Astrocyte of the hippocampus (primary cell): ENCODE measurements around the gene TBP.
"Not testable (repeated sequence)": the region's sequence is repeated elsewhere in the genome, so short reads cannot be mapped to it uniquely, and the experiment has no call there.

Source experiments
- DNase-seq: peaks from one replicate; pipeline ENCODE4 v3.0.0; 2011; ENCODE audit warnings: low read depth, low spot score

The TBP gene

DNA sequence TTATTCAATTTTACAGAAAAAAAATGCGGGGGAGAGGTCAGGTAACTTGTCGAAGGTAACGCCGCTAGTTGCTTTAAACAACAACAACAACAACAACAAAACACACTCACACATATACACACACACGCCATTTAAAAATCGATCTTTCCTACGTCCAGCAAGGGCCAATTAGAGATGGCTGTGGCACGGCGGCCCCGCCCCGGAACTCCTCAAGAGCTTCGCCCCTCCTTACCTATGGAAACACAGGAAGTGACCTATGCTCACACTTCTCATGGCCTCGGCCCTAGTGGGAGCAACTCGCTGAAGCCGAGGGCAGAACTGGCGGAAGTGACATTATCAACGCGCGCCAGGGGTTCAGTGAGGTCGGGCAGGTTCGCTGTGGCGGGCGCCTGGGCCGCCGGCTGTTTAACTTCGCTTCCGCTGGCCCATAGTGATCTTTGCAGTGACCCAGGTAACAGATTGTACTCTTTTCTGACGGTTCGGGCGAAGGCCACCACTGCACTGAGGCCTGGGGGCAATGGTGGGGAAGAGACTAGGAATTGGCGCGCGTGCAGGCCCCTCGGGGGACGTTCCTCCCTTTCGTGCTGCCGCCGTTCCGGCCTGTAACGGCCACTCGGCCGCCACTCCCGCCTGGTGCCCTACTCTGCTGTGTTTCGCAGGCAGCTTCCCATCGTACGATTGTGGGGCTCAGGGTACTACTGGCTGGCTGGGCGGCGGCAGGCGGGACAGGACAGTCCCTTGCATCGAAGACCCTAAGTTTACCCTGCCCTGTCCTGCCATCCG is at the start of gene TBP:
TSS of gene TBP (plus strand) at position 357 of the 783 bp plus-strand sequence. CDS start 2,661 bp downstream, outside the sequence.
- DNase-seq, result peak; percentile 99

DNA sequence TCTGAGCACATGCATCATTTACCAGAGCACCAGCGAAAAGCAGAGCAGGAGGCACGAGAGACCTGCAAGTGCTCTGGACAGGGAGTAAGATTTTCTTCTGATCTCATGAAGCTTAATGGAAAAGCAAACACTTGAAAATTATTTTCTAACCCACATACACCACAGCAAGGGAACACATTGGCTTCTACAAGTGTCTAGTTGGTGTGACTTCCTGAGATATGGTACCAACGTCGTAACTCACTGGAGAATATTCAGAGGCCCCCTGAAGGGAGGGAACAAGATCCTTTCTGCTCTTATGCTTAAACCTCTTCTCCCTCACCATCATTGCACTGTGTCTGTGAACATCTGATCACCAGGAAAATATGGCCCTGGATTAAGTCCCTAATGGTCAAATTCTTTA is 49.7 kb upstream of the TBP start:
- no peak for DNase-seq

DNA sequence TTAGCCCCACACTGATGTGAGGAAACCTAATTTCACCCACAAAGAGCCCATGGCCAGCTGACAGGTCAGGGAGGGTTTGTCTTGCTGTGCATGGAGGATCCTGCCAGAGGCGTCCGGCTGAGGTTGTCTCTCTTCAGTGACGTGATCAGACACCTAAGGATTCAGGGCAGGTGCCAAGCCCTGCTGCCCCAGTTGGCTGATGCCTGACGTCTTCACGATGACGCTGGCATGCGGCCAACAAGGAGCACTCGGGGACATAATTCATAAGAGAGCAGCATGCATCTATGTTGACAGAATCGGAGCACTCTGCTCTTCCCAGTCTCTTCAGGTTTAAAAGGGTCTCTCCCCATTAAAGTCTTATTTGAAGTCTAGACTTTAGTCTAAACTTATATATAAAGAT is 48.9 kb upstream of the TBP start:
- no peak for DNase-seq

DNA sequence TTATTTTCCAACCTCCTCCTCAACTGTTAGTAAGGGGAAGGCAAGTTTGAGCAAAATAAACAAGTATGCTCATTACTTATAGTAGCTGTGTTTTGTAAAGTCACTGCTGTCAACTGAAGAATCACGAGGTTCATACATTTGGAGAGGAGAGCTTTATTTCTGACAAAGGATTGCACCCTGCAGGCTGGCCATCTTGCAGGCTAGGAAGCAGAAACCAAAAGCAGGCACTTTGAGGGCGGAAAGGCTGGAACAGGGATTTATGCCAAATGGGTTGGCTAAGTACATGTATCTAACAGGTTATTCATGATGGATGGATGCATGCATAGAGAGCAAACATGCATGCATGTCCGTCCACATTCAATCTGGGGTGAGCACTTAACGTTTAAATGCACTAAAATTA is 47.7 kb upstream of the TBP start:
- DNase-seq, result no peak

DNA sequence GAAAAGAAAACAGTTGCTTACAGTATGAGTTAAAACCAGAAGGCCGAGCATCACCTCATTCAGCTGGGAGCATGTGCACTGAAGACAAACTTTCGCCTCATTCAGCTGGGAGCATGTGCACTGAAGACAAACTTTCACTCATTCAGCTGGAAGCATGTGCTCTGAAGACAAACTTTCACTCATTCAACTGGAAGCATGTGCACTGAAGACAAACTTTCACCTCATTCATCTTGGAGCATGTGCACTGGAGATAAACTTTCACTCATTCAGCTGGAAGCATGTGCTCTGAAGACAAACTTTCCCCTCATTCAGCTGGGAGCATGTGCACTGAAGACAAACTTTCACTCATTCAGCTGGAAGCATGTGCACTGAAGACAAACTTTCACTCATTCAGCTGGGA is 46.4 kb upstream of the TBP start:
- not testable (repeated sequence) for DNase-seq

DNA sequence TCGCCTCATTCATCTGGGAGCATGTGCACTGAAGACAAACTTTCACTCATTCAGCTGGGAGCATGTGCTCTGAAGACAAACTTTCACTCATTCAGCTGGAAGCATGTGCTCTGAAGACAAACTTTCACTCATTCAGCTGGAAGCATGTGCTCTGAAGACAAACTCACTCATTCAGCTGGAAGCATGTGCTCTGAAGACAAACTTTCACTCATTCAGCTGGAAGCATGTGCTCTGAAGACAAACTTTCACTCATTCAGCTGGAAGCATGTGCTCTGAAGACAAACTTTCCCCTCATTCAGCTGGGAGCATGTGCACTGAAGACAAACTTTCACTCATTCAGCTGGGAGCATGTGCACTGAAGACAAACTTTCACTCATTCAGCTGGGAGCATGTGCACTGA is 45.9 kb upstream of the TBP start:
- DNase-seq, result not testable (repeated sequence)

DNA sequence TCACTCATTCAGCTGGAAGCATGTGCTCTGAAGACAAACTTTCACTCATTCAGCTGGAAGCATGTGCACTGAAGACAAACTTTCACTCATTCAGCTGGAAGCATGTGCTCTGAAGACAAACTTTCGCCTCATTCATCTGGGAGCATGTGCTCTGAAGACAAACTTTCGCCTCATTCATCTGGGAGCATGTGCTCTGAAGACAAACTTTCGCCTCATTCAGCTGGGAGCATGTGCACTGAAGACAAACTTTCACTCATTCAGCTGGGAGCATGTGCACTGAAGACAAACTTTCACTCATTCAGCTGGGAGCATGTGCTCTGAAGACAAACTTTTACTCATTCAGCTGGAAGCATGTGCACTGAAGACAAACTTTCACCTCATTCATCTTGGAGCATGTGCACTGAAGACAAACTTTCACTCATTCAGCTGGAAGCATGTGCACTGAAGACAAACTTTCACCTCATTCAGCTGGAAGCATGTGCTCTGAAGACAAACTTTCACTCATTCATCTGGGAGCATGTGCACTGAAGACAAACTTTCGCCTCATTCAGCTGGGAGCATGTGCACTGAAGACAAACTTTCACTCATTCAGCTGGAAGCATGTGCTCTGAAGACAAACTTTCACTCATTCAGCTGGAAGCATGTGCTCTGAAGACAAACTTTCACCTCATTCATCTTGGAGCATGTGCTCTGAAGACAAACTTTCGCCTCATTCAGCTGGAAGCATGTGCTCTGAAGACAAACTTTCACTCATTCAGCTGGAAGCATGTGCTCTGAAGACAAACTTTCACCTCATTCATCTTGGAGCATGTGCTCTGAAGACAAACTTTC is 45.1 kb upstream of the TBP start:
- not testable (repeated sequence) for DNase-seq

DNA sequence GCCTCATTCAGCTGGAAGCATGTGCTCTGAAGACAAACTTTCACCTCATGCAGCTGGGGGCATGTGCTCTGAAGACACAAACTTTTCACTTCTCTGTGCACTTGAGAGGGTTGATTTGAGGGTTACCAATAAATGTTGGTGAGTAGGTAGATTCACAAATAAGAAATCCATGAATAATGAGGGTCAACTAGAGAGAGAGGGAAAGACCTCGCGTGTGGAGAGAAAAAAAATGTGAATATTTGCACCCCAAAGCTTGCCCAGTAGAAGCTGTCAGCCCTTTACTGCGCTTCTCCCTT is 44.5 kb upstream of the TBP start:
- no peak for DNase-seq

DNA sequence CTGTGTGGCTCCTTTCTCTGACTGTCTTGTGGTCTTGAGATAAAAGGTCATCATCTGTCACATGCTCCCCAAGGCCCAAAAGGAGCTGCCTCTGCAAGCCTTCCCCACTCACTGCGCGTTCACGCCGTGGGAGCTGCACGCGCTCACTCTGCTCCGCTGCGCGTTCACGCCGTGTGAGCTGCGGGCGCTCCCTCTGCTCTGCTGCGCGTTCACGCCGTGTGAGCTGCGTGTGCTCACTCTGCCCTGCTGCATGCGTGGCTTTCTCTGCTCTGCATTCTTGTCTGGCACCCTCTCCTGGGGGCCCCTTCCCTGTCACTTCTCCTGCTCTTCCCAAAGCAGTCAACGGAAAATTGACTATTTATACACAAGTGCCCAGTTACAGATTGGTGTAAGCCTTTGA is 43.5 kb upstream of the TBP start:
- DNase-seq, result no peak

DNA sequence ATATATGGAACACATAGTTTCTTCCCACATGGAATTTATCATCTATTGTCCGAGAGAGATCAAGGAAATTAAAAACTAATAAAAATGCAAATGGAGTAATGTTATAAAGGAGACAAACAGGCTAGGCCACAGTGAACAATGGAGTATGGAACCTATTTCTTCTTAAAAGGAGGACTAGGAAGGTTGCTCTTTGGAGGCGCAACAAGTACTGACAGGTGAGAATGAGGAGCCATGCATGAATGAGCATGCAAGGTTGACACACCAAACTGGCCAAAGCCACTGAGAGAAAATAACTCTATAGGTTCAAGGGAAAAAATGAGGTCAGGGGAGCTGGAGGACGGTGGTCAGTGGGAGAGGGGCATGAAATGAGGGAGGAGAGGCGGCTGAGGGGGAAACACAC is 41.9 kb upstream of the TBP start:
- no peak for DNase-seq

DNA sequence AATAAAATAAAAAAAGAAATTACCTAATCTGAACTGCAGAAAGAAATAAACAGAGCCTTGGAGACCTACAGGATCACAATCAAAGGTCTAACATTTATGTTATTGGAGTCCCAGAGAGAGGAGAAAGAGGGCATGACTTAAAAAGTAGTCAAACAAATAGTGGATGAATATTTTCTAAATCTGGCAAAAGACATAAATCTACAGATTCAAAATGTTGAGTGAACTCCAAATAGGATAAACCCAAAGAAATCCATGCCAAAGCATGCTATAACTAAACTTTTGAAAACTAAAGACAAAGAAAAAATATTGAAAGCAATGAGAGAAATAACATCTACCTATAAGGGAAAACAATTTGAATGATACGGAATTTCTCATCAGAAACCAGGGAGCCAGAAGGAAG is 39.3 kb upstream of the TBP start:
- no peak for DNase-seq

DNA sequence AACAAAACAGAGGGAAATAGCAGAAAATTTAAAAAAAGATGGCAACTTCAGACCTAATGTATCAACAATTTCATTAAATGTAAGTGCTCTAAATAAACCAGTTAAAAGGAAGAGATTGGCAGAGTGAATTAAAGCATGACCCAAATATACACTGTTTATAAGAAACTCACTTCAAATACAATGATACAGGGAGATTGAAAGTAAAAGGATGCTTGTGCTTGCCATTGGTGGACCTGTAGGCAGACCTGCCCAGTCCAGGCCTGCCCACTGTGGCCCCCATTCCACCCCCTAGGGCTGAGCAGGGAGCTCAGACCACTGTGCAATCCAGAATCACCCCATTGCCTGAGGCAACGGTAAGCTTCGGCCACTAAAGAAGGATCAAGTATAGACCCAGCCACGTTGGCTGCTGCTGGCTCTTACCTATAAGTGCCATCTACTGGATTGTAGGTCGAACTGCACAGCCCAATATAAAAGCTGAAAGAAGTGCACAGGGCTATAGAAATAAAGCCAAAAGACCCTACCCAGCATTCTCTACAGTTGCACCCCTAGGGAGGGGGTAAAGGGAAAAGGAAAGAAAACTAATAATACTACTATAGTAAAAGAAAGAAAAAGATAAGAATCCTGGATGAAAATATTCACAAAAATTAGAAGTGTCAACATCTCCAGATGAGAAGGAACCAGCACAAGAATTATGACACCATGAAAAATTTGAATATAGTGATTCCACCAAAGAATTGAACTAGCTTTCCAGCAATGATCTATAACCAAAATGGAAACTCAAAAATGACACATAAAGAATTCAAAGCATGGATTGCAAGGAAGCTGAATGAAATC is 37.2 kb upstream of the TBP start:
- DNase-seq, result peak; percentile 76

DNA sequence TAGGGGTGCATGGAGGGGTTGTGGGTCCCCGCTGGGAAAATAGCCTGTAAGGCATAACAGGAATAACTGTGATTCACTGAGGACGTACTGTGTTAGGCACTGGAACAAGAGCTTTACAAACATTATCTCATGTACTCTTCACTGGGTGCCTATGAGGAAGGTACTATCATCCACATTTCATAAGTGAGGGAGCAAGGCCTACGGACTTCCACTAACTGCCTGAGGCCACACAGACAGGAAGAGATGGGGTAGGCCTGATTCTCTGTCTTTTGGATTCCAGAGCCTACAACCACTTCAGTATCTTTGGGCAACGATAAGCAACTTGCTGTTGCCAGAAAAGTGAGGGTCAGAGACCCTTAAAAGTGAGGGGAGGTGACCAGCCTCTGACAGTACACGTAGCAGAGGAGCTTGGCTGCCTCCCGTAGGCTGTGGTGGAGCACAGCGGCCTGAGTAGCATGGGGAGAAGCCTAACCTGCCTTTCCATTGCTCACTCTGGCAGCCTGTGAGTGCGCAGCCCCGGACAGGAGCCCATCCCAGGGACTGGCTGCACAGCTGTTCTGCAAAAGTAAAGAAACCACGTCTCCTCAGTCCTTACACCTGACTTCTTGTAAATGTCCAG is 31.5 kb upstream of the TBP start:
- peak; percentile 50 for DNase-seq

DNA sequence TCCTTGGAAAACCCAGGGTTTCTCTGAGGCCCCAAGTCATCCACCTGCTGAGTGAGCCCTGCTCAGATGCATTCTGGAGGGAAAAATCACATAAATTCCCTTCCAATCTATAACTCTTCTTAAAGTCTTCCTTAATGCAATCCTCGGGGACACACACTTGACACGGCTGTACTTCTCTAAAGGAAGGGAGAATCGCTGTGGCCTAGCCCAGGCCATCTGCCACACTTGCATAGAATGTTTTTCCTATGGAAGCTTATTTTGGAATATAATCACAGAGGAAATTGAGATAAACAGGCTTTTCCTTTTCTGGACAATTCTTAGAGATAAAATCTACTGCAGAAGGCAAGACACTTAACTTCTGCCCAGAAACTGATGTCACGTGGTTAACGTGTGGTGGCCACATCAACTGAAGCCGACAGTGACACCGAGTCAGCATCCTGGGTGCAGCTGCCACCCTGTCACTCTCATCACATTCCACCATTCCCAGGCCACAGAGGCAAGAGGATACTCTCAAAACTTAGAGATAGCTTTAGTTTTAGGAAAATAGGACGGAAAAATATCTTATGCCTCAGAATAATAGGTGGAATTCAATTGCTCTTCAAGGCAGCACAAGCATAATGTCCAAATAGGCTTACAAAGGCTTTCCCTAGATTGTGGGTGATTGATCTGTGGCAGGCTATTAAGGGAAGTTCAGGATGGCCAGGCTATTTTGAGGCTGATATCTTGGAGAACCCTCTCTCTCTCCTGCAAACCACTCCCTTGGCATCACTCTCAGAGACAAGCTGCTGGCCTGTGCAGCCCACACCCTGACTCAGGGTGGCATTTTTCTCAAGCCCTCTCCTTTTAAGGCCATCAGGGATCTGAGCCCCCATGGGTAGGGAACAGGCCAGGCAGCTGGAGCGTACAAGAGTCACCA is 30.7 kb upstream of the TBP start:
- DNase-seq, result no peak

DNA sequence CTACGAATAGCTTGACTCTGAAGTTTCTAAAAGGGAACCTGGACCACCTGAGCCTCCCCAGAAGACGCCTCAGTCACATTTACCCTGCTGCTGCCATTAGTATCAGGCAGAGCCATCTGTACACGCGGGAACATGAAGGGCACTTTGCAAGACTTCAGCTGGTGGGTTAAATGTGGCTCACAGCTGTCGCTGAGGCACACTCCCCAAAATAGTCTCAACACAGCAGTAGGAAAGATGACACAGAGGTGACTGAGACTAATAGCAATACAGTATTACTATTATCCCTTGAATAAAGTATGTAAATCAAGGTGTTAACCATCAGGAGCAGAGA is 30.0 kb upstream of the TBP start:
- DNase-seq, result no peak

DNA sequence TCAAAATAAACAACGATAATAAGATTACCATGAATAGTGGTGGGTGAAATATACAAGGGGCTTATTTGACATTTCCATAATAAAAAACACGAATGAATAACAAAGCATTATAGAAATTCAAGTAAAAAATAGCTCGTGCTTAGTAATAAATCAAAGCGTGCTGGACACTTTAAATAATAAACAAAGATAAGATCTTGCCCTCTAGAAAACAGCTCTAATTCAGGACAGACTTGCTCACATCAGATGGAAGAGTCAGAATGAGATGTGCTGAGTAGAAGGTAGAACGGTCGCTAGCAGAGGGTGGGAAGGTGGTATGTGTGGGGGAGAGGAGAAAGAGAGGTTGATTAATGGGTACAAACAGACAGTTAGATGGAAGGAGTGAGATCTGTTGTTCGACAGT is 28.4 kb upstream of the TBP start:
- DNase-seq, result no peak

DNA sequence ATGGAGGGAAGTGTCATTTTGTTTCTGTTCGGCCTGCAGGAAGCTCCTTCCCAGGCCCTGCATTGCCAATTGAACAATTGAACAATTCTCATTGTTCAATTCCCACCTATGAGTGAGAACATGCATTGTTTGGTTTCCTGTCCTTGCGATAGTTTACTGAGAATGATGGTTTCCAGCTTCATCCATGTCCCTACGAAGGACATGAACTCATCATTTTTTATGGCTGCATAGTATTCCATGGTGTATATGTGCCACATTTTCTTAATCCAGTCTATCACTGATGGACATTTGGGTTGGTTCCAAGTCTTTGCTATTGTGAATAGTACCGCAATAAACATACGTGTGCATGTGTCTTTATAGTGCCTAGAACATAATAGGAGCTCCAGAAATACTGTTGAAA is 26.2 kb upstream of the TBP start:
- DNase-seq, result not testable (repeated sequence)

DNA sequence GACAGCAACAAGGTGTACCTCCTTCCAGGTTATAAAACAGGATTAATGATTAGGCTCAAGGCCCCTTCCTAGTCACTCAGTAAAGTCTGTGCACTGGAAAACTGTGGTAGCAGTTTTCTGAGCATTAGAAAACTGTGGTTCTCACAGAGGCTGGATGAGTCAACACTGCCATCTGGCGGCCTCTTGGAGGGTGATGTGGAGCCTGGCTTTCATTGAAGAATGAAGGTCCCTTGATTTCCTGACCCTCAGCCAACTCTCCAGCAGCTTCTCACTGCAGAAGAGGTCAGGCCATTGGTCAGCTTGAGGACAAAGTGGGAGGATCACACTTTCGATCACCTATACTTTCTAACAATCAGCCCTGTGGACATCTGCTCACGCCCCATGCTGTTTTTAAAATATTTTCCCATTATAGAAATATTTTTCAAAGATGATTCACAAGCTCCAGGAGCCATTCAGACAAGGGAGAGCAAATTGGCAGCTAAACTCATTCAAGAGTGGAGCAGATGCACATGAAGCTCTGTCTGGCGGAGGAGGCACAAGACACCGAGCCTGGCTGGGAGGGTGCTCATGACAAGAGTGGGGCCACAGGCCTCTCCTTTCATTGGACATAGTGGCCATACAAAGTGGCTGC is 24.2 kb upstream of the TBP start:
- peak; percentile 88 for DNase-seq

DNA sequence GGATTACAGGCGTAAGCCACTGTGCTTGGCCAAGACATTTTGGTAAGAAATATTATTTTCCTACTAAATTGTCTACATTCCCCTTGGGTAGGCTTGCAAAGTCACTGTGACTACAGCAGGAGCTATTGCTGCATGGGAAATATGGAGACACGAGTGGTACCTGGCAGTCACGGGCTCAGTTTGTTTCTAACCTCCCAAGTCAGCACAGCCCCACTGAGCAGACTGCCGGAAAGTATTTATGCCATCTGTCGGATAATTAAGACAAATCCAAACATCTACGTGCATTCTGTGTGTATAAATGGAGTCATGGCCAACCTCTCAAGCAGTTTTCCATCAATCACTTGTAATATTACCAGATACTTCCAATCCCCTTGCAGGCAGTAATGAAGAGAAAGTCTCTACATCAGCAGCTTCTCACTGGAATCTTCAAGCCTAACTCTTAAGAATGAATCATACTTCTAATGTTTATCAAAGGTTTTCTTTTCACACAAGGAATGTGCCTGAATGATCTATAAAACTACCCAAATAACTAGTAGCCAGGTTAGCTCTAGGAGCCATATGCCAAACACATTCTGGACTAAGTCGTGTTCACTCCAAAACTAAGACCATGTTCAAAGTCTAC is 21.2 kb upstream of the TBP start:
- no peak for DNase-seq

DNA sequence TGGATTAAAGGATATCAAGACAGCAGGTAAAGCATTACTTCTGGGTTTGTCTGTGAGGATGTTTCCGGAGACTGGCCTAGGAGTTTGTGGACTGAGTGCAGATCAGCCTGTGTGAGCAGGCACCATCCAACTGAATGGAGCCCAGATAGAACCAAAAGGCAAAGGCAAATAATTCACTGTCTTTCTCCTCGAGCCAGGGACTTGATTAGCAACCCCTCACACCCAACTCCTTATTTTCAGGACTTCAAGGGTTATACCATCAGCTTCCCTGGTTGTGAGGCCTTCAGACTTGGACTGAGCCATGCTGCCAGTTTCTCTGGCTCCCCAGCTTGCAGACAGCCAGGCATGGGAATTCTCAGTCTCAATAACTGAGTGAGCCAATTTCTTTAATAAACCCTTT is 20.4 kb upstream of the TBP start:
- no peak for DNase-seq
